Left ventricle myocardium inferior (tissue), 1 donor: ENCODE data around the gene SH3BP2. TPM values are rescaled to one million over a fixed set of nuclear protein-coding genes. Genes with fewer than 3 reads are reported as not detected.

Source experiments
- DNase-seq: peaks from one replicate; pipeline ENCODE4 v3.0.0-alpha.2; 2020
- H3K27ac ChIP-seq: fragments of 200-600 bp; replicated peaks from 2 replicates; pipeline ENCODE4 v1.8.0; 2021
- H3K27me3 ChIP-seq: fragments of 200-600 bp; 2 replicates; pipeline ENCODE4 v1.8.0; 2021; ENCODE audit warnings: low read depth
- H3K36me3 ChIP-seq: fragments of 200-600 bp; 2 replicates; pipeline ENCODE4 v1.8.0; 2021
- H3K4me1 ChIP-seq: fragments of 200-600 bp; 2 replicates; pipeline ENCODE4 v1.8.0; 2021
- H3K4me3 ChIP-seq: fragments of 200-600 bp; 2 replicates; pipeline ENCODE4 v1.8.0; 2021; ENCODE audit warnings: mild to moderate bottlenecking, moderate library complexity
- H3K9me3 ChIP-seq: fragments of 200-600 bp; replicated peaks from 2 replicates; pipeline ENCODE4 v1.8.0; 2021
- CTCF ChIP-seq: fragments of 200-600 bp; IDR thresholded peaks from 2 replicates; pipeline ENCODE4 v1.8.0; 2021; ENCODE audit warnings: antibody characterized with exemption, mild to moderate bottlenecking, borderline replicate concordance
- intact Hi-C: fragments of 100-400 bp; cut with micrococcal nuclease; formaldehyde crosslinking; loops from one replicate; pipeline ENCODE4 v1.11.0; 2022
- total RNA-seq: library from RNA; stranded (reverse); fragmentation: NEBNext Ultra II Directional; extraction: Animal tissue kit (Norgen Biotek cat#: 25700); gene quantifications from one replicate; pipeline ENCODE4 v1.2.1, GENCODE V29; 2021
- donor health status: DM: no; HTN: yes; CAD: no; lungs with severe emphysema.

SH3BP2 gene
- total RNA-seq, 1 donor from 2014 or later, result 24.7 TPM

DNA sequence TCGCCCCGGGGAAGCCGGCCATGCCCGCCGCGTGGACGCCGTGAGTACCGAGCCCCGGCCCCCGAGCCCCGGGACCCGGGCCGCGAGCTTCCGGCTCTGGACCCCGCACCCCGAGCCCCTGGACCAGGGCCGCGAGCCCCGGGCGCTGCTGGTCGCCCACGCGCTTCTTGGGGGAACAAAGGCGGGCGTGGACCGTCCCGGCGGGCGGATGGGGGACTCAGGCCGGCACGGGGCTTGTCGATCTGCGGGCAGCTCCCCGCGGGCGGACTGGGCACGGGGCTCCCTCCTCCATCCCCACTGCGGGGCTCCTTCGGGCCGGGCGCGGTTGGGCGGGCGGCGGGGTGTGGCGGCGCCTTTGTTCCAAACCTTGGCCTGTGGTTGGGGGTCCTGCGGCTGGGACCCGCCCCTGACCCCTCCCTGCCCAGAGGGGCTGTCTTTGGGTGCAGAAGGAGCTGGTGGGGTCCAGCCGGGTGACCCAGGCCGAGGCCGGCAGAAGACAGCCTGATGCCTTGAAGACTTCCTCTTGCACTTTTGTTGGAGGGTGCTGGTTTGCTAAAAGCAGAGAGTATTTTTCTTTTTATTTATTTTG is 25.6 kb downstream of the SH3BP2 start:
- DNase-seq, result no peak
- Histone ChIP-seq H3K9me3 (peaks cover 10% of the 10 kb centered on the region), H3K4me1 (peaks cover 30% of the 10 kb centered on the region), H3K27me3 (no peaks in the 10 kb centered on the region), H3K36me3 (peaks cover 19% of the 10 kb centered on the region), H3K4me3 (peak overlapping the region; percentile 67), H3K27ac (peak overlapping the region; percentile 50)
- intact Hi-C loops, result no loop called here
- TF ChIP-seq CTCF, result no peak

DNA sequence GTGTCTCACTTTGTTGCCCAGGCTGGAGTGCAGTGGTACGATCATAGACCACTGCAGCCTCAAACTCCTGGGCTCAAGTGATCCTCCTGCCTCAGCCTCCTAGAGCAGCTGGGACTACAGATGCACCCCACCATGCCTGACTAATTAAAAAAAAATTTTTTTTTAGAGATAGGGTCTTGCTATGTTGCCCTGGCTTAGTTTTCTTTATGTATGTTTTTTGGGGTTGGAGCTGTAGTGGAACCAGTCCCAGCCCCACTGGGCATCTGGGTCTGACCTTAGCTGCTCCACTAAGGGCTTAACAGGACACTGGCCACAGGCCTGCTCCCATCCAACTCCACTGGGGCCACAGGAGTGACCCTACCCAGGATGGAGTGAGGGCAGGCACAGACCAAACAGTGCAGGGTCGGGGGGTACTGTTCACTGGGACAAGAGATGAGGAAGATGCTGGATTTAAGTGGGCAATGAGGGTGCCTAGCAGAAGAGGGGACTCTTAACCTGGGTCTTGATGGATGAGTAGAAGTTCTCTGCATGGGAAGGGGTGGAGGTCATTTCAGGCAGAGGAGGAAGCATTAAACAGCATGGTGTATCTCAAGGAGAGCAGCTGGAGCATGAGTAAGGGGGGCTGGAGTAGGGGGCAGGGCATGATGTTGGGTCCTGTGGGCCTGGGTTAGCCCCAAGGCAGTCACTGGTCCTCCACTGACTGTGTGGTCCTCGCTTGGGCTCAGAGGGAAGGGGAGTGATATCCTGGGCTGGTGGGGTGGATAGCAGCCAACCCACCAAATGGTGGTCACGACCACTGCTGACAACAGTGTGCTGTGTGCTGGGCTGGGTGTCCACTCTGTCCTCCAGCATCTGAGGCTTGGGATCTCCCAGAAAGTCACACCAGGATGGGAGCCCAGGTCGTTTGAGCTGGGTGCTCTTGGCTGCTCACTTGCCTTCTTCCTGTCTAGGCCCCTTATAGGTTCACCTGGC is 26.6 kb downstream of the SH3BP2 start:
- DNase-seq, result peak; percentile 4
- H3K27ac ChIP-seq, result no peak overlapping the region
- H3K4me3 ChIP-seq, result peak overlapping the region; percentile 67
- H3K27me3 ChIP-seq, result no peaks in the 10 kb centered on the region
- peaks cover 35% of the 10 kb centered on the region for H3K4me1 ChIP-seq
- no peak for TF ChIP-seq CTCF
- H3K36me3 ChIP-seq, result peaks cover 30% of the 10 kb centered on the region
- intact Hi-C loops, result no loop called here
- H3K9me3 ChIP-seq, result peaks cover 10% of the 10 kb centered on the region

DNA sequence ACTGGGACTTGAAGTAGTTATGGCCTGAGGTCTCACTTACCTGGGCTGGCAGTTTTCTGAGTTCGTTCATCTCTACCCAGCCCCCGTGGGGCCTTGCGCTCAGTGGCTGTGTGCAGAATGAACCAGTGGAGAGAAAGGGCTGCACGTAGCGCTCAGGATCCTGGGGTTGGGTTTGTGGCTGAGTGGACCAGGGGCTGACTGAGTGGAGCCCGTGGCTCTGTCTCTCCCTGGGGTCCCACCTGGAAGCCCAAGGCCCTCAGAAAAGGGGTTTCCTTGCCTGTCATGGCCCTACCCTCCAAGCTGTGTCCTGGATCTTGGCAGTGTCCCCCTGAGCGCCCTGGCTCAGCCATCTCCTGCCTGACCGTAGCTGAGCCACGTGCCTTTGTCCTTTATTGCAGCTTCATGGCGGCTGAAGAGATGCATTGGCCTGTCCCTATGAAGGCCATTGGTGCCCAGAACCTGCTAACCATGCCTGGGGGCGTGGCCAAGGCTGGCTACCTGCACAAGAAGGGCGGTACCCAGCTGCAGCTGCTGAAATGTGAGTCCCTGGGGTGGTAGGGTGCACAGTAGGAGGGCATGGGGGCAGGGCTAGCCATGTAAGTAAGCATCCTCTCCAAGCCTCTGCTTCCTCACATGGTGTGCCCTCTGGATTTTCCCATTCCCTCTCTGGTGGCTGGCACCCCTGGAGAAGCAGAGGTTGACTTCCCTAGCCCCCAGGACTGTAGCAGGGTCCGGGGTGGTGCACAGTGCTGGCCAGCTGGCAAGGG is 27.5 kb downstream of the SH3BP2 start:
- Histone ChIP-seq H3K9me3 (peaks cover 10% of the 10 kb centered on the region), H3K4me1 (peaks cover 42% of the 10 kb centered on the region), H3K4me3 (no peak overlapping the region), H3K36me3 (peaks cover 35% of the 10 kb centered on the region), H3K27ac (no peak overlapping the region), H3K27me3 (no peaks in the 10 kb centered on the region)
- intact Hi-C loops, result no loop called here
- DNase-seq, result peak; percentile 11
- TF ChIP-seq CTCF, result no peak

DNA sequence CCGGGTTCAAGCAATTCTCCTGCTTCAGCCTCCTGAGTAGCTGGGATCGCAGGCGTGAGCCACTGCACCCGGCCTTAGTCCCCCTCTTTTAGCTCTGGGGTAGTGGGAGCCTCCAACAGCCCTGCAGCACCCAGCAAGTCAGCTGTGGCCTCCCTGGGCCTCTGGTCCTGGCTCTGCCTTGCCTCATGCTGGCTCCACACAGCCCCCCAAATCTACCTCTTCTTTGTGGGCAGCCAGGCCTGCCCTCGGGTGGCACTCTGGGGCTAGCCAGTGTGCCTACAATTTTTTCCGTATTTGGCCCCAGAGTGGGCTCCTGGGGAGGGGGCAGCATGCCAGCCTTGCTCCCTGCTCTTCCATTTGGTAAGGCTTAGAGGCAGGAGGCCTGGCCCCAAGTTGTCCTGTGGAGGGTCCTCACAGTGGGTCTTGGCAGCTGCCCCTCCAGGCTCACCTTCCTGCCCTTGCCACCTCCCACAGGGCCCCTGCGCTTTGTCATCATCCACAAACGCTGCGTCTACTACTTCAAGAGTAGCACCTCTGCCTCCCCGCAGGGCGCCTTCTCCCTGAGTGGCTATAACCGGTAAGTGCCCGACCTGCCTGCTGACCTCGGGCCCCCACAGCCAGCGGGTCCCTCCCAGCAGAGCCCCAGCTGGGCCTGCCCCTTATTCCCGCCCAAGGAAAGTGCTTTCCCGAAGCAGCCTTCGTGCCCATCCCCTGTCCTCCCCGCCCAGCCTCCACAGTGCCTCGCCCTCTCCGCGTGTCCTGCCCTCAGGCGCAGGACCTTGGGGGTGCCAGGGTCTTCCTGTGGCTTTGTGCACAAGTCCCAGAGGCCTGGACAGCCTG is 29.8 kb downstream of the SH3BP2 start:
- Histone ChIP-seq H3K4me3 (no peak overlapping the region), H3K27me3 (no peaks in the 10 kb centered on the region), H3K36me3 (peaks cover 46% of the 10 kb centered on the region), H3K9me3 (no peaks in the 10 kb centered on the region), H3K27ac (no peak overlapping the region), H3K4me1 (peaks cover 39% of the 10 kb centered on the region)
- DNase-seq, result peak; percentile 12
- intact Hi-C loops, result no loop called here
- no peak for TF ChIP-seq CTCF

DNA sequence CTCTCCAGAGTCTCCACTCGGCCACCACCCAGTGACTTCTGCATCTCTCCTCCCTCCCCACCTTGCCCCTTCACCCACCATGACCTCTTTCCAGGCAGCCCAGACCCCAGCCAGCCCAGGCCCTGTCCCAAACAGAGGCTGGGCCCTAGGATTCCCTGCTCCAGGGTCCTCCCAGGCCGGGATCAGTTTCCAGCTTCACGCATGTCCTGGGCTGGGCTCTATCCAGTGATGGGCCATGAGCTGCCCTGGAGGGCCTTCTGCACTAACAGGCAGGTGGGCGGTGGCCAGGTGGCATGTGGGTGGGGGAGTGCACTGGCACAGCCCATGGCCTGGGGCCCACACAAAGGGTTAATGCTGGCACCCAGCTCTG is 30.4 kb downstream of the SH3BP2 start:
- Histone ChIP-seq H3K4me1 (peaks cover 36% of the 10 kb centered on the region), H3K36me3 (peaks cover 52% of the 10 kb centered on the region), H3K27ac (peak overlapping the region; percentile 51), H3K27me3 (no peaks in the 10 kb centered on the region), H3K4me3 (no peak overlapping the region), H3K9me3 (no peaks in the 10 kb centered on the region)
- no peak for TF ChIP-seq CTCF
- intact Hi-C loops, result no loop called here
- peak; percentile 16 for DNase-seq
